K562 (cell line): Measurements from ENCODE around the gene GNG5. TPM values are rescaled to one million over a fixed set of nuclear protein-coding genes. Genes with fewer than 3 reads are reported as not detected.

ENCODE experiments used
- ARID2 ChIP-seq: fragments of 450-650 bp; IDR thresholded peaks from 2 replicates; pipeline ENCODE4 v1.6.1; 2017; ENCODE audit warnings: antibody characterized with exemption, mild to moderate bottlenecking
- CBFA2T2 ChIP-seq: fragments of 450-650 bp; conservative IDR thresholded peaks from 2 replicates; pipeline ENCODE4 v1.6.1; 2017; ENCODE audit warnings: mild to moderate bottlenecking
- FOXK2 ChIP-seq, 2 experiments: fragments of 450-650 bp; IDR thresholded peaks in 1 of 2; conservative IDR thresholded peaks in 1 of 2; 2 replicates each; pipeline ENCODE4 v1.6.1; 2016; ENCODE audit warnings: low read depth in 2 of 2, mild to moderate bottlenecking in 1 of 2
- FOXM1 ChIP-seq, 2 experiments: fragments of 450-650 bp in 1 of 2; sonication (generic) in 1 of 2; formaldehyde crosslinking in 1 of 2; IDR thresholded peaks; 2 replicates each; pipeline versions ENCODE4 v1.6.1 to v1.9.0; 2017 to 2022; ENCODE audit warnings: low read depth in 2 of 2, mild to moderate bottlenecking in 2 of 2, missing genetic modification reagents in 1 of 2, moderate library complexity in 1 of 2
- ILF3 ChIP-seq: fragments of 450-650 bp; IDR thresholded peaks from 2 replicates; pipeline ENCODE4 v1.6.1; 2018; ENCODE audit warnings: antibody characterized with exemption, mild to moderate bottlenecking, moderate library complexity, borderline replicate concordance
- LARP7 ChIP-seq: fragments of 450-650 bp; IDR thresholded peaks from 2 replicates; pipeline ENCODE4 v1.6.1; 2016
- MECOM ChIP-seq: fragments of 250-450 bp; sonication (Bioruptor Pico); IDR thresholded peaks from 2 replicates; pipeline ENCODE4 v1.8.0; 2022; ENCODE audit warnings: inconsistent platforms
- NRF1 ChIP-seq, 2 experiments: fragments of 450-650 bp; IDR thresholded peaks in 1 of 2; conservative IDR thresholded peaks in 1 of 2; 2 replicates each; pipeline ENCODE4 v1.6.1; 2014; ENCODE audit warnings: mild to moderate bottlenecking in 2 of 2
- SAP30 ChIP-seq: fragments of 200-600 bp; sonication (generic); IDR thresholded peaks from 2 replicates; pipeline ENCODE4 v1.6.1; 2012; ENCODE audit warnings: borderline replicate concordance, low read depth, mild to moderate bottlenecking, moderate library complexity, low read length, control low read depth, inconsistent platforms; ENCODE audit not compliant: insufficient read depth, poor library complexity, severe bottlenecking
- TEAD1 ChIP-seq, 2 experiments: fragments of 450-650 bp in 1 of 2; sonication (generic) in 1 of 2; formaldehyde crosslinking; IDR thresholded peaks; 2 replicates each; pipeline versions ENCODE4 v1.4.0 to v1.8.0; 2020 to 2022; ENCODE audit warnings: mild to moderate bottlenecking in 2 of 2, missing genetic modification reagents in 1 of 2
- XRCC5 ChIP-seq: fragments of 200-400 bp; formaldehyde crosslinking; IDR thresholded peaks from 2 replicates; pipeline ENCODE4 v1.6.1; 2017; ENCODE audit warnings: low read depth, mild to moderate bottlenecking, low read length
- ZNF146 ChIP-seq: IDR thresholded peaks from one replicate; pipeline ENCODE4 v1.6.1; 2018; ENCODE audit warnings: missing compliant biosample characterization; ENCODE audit not compliant: unreplicated experiment
- ZNF707 ChIP-seq: fragments of 250-450 bp; sonication (Bioruptor Pico); conservative IDR thresholded peaks from 2 replicates; pipeline ENCODE4 v1.8.0; 2022; ENCODE audit warnings: inconsistent platforms, mild to moderate bottlenecking, moderate library complexity
- polyA plus RNA-seq, 8 experiments: library from polyadenylated mRNA; depleted of rRNA in 4 of 8; stranded (reverse) in 5 of 8; unstranded in 3 of 8; fragments of >200 nt; fragmentation: Nextera tagmentation in 2 of 8; fragmentation: Illumina TruSeq in 1 of 8; extraction: Ambion mirVana in 2 of 8; extraction: Trizol in 1 of 8; gene quantifications; 2 replicates each; pipeline versions ENCODE4 v1.2.1 to v1.2.3, GENCODE V29; 2011 to 2014; ENCODE audit warnings: inconsistent platforms in 1 of 8, missing spikeins in 1 of 8
- total RNA-seq, 7 experiments: library from RNA; depleted of rRNA in 6 of 7; stranded (reverse); fragments of >200 nt in 6 of 7; fragmentation: Illumina TruSeq in 2 of 7; extraction: Trizol in 2 of 7; gene quantifications; 2 replicates each; pipeline versions ENCODE4 v1.2.1 to v1.2.3, GENCODE V29; 2011 to 2021; ENCODE audit warnings: low replicate concordance in 1 of 7
- TF ChIP-seq, protein P1 (sequence below): IDR thresholded peaks from 2 replicates; pipeline ENCODE4 v1.6.1; 2016; ENCODE audit warnings: missing genetic modification characterization, missing compliant biosample characterization
- TF ChIP-seq, protein P2 (sequence below), 2 experiments: fragments of 450-650 bp in 1 of 2; IDR thresholded peaks; 2 replicates each; pipeline ENCODE4 v1.6.1; 2011 to 2017; ENCODE audit warnings: low read depth in 2 of 2, antibody characterized with exemption in 1 of 2, borderline replicate concordance in 1 of 2, low read length in 1 of 2, mild to moderate bottlenecking in 1 of 2, mixed read lengths in 1 of 2; ENCODE audit not compliant: control insufficient read depth in 1 of 2
- TF ChIP-seq, protein P3 (sequence below): sonication (generic); formaldehyde crosslinking; IDR thresholded peaks from 2 replicates; pipeline ENCODE4 v1.9.0; 2022; ENCODE audit warnings: mild to moderate bottlenecking, missing genetic modification reagents
- TF ChIP-seq, protein P4 (sequence below): fragments of 200-800 bp; sonication (Bioruptor generic); IDR thresholded peaks from 2 replicates; pipeline ENCODE4 v1.6.1; 2017; ENCODE audit warnings: missing genetic modification characterization, missing compliant biosample characterization

GNG5 gene
- total and polyA plus RNA-seq, 9 of the 15 experiments (the other 6 are each of a cell fraction or from before 2014, with no cell fraction given) = 61.9 to 243 (median 150) TPM

DNA sequence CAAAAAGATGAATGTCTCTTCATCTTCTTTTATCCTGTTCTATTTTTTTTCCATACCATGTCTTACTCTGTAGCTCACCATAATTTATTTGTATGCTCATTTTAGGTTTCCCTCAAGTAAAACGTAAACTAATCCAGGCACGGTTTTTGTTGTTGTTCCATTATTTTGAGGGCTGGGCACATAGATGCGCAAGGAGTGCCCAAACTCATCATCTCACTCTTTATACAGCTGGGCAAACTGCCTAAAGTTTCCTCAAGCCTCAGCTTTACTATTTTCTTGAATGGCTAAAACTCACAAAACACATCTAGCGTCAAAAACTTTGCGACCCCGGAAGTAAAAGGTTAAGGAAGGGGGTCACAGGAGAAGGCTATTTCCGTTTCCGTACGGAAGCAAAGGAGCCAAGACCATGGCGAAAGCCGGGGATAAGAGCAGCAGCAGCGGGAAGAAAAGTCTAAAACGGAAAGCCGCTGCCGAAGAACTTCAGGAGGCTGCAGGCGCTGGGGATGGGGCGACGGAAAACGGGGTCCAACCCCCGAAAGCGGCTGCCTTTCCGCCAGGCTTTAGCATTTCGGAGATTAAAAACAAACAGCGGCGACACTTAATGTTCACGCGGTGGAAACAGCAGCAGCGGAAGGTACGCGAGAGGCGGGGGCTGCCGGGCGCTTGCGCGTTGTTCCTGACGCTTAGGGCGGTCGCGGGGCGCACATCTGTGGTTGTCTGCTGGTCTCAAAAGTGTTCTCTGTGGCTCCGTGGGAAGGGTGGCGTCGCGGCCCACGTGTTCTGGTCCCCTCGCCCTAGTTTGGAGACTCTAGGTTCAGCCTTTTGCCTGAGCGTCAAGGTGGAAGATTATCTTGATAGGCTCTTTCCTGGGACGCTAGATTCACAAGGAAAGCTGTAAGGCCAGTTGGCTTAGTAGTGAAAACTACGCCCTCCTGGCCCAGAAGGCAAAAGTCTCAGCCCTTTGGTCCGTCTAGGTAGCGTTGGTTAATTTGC, 27.2 kb downstream of the GNG5 start, which contains the start of gene RPF1 (continued):
- TF ChIP-seq, protein P1, sequence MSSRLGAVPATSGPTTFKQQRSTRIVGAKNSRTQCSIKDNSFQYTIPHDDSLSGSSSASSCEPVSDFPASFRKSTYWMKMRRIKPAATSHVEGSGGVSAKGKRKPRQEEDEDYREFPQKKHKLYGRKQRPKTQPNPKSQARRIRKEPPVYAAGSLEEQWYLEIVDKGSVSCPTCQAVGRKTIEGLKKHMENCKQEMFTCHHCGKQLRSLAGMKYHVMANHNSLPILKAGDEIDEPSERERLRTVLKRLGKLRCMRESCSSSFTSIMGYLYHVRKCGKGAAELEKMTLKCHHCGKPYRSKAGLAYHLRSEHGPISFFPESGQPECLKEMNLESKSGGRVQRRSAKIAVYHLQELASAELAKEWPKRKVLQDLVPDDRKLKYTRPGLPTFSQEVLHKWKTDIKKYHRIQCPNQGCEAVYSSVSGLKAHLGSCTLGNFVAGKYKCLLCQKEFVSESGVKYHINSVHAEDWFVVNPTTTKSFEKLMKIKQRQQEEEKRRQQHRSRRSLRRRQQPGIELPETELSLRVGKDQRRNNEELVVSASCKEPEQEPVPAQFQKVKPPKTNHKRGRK (tag) = peak; percentile 74
- TF ChIP-seq, protein P2, sequence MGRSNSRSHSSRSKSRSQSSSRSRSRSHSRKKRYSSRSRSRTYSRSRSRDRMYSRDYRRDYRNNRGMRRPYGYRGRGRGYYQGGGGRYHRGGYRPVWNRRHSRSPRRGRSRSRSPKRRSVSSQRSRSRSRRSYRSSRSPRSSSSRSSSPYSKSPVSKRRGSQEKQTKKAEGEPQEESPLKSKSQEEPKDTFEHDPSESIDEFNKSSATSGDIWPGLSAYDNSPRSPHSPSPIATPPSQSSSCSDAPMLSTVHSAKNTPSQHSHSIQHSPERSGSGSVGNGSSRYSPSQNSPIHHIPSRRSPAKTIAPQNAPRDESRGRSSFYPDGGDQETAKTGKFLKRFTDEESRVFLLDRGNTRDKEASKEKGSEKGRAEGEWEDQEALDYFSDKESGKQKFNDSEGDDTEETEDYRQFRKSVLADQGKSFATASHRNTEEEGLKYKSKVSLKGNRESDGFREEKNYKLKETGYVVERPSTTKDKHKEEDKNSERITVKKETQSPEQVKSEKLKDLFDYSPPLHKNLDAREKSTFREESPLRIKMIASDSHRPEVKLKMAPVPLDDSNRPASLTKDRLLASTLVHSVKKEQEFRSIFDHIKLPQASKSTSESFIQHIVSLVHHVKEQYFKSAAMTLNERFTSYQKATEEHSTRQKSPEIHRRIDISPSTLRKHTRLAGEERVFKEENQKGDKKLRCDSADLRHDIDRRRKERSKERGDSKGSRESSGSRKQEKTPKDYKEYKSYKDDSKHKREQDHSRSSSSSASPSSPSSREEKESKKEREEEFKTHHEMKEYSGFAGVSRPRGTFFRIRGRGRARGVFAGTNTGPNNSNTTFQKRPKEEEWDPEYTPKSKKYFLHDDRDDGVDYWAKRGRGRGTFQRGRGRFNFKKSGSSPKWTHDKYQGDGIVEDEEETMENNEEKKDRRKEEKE (IDR thresholded peaks at IDR 0.05; ENCODE audit: borderline replicate concordance in 1 of 2, control insufficient read depth in 1 of 2, low read depth in 2 of 2, low read length in 1 of 2) = 0 out of 4 replicates have a peak, but pooled peaks of 1 of the 2 experiments have one; percentile 35
- peak; percentile 81 for TF ChIP-seq SAP30
- TF ChIP-seq, protein P3, sequence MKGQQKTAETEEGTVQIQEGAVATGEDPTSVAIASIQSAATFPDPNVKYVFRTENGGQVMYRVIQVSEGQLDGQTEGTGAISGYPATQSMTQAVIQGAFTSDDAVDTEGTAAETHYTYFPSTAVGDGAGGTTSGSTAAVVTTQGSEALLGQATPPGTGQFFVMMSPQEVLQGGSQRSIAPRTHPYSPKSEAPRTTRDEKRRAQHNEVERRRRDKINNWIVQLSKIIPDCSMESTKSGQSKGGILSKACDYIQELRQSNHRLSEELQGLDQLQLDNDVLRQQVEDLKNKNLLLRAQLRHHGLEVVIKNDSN = peak; percentile 52
- TF ChIP-seq FOXM1 (IDR thresholded peaks at IDR 0.05; ENCODE audit: low read depth) = peak; percentile 65
- TF ChIP-seq FOXM1 (CRISPR knock-in tag; IDR thresholded peaks at IDR 0.05; ENCODE audit: low read depth) = no peak
- TF ChIP-seq NRF1 (conservative IDR thresholded peaks at IDR 0.05 in 1 of 2, IDR thresholded peaks at IDR 0.05 in 1 of 2) = peak; percentile 91 to 92
- TF ChIP-seq LARP7 = no peak
- TF ChIP-seq ZNF707 (CRISPR knock-in tag) = no peak
- no peak for TF ChIP-seq ARID2
- peak in 1 of 2 experiments; percentile 72; a peak in 3 of 4 replicates for TF ChIP-seq FOXK2 (conservative IDR thresholded peaks at IDR 0.05 in 1 of 2, IDR thresholded peaks at IDR 0.05 in 1 of 2; ENCODE audit: low read depth in 2 of 2)
- no peak for TF ChIP-seq ILF3
- 0 out of 2 replicates have a peak, but pooled peaks have one; percentile 33 for TF ChIP-seq MECOM (CRISPR knock-in tag)
- TF ChIP-seq TEAD1 (CRISPR knock-in tag; IDR thresholded peaks at IDR 0.05) = 0 out of 4 replicates have a peak, but pooled peaks of 1 of the 2 experiments have one; percentile 21
- TF ChIP-seq XRCC5 = 0 out of 2 replicates have a peak, but pooled peaks have one; percentile 61
- TF ChIP-seq ZNF146 (CRISPR knock-in tag) = no peak
- TF ChIP-seq, protein P4, sequence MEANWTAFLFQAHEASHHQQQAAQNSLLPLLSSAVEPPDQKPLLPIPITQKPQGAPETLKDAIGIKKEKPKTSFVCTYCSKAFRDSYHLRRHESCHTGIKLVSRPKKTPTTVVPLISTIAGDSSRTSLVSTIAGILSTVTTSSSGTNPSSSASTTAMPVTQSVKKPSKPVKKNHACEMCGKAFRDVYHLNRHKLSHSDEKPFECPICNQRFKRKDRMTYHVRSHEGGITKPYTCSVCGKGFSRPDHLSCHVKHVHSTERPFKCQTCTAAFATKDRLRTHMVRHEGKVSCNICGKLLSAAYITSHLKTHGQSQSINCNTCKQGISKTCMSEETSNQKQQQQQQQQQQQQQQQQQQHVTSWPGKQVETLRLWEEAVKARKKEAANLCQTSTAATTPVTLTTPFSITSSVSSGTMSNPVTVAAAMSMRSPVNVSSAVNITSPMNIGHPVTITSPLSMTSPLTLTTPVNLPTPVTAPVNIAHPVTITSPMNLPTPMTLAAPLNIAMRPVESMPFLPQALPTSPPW = peak; percentile 73
- TF ChIP-seq CBFA2T2 = no peak
